Fibroblast of lung (primary cell): Measurements from ENCODE around the gene PCBP3.
"Not testable (repeated sequence)": the region's sequence is repeated elsewhere in the genome, so short reads cannot be mapped to it uniquely, and the experiment has no call there.

ENCODE experiments used
- EZH2 ChIP-seq: IDR thresholded peaks from 2 replicates; pipeline ENCODE4 v1.5.1; 2012; ENCODE audit warnings: low read length, control low read depth, mild to moderate bottlenecking; ENCODE audit errors: missing control alignments
- TF ChIP-seq, protein P1 (sequence below), 2 donors: IDR thresholded peaks in 1 of 2; conservative IDR thresholded peaks in 1 of 2; 1 replicate in 1 of 2; 2 replicates in 1 of 2; pipeline ENCODE4 v1.5.1; 2011 to 2012; ENCODE audit warnings: low read length in 2 of 2, control low read depth in 1 of 2, inconsistent platforms in 1 of 2, low read depth in 1 of 2, mild to moderate bottlenecking in 1 of 2

DNA sequence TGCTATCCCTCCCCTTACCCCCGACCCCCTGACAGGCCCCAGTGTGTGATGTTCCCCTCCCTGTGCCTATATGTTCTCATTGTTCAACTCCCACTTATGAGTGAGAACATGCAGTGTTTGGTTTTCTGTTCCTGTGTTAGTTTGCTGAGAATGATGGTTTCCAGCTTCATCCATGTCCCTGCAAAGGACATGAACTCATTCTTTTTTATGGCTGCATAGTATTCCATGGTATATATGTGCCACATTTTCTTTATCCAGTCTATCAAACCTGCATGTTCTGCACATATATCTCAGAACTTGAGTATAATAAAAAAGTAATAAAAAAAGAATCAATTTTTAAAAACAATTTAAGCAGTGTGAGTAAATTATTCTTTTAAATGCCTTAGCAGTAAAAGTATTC, 76.7 kb downstream of the PCBP3 start:
- TF ChIP-seq, protein P1, sequence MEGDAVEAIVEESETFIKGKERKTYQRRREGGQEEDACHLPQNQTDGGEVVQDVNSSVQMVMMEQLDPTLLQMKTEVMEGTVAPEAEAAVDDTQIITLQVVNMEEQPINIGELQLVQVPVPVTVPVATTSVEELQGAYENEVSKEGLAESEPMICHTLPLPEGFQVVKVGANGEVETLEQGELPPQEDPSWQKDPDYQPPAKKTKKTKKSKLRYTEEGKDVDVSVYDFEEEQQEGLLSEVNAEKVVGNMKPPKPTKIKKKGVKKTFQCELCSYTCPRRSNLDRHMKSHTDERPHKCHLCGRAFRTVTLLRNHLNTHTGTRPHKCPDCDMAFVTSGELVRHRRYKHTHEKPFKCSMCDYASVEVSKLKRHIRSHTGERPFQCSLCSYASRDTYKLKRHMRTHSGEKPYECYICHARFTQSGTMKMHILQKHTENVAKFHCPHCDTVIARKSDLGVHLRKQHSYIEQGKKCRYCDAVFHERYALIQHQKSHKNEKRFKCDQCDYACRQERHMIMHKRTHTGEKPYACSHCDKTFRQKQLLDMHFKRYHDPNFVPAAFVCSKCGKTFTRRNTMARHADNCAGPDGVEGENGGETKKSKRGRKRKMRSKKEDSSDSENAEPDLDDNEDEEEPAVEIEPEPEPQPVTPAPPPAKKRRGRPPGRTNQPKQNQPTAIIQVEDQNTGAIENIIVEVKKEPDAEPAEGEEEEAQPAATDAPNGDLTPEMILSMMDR (conservative IDR thresholded peaks at IDR 0.05 in 1 of 2, IDR thresholded peaks at IDR 0.05 in 1 of 2; ENCODE audit: low read depth in 1 of 2, low read length in 2 of 2): not testable (repeated sequence)
- TF ChIP-seq EZH2: not testable (repeated sequence)
